Midbrain (tissue), 1 donor: ENCODE results near the gene FAM117B.

Experiments
- DNase-seq: peaks from one replicate; lab custom pipeline; 2025; lab: John Stamatoyannopoulos, UW

The FAM117B gene

GRCh38 chr2:202815548-202816360 lies 181.0 kb downstream of the FAM117B start:
- DNase-seq = no peak

GRCh38 chr2:202817771-202818170 lies 183.0 kb downstream of the FAM117B start:
- DNase-seq = no peak

GRCh38 chr2:202818321-202818720 lies 183.6 kb downstream of the FAM117B start:
- DNase-seq = no peak
